ENCODE data around the gene FNBP1L. TPM values are rescaled to one million over a fixed set of nuclear protein-coding genes. Genes with fewer than 3 reads are reported as not detected.
A peak's percentile ranks its signal among the peaks of the same experiment; 100 is the strongest.

The FNBP1L gene
- total RNA-seq (10 to 100 TPM; 63.6 to 85.5 TPM), polyA plus RNA-seq (ENCODE audit: insufficient read length in 2 of 2) (100 to 1,000 TPM; 126 to 138 TPM)
- long read RNA-seq, donor 1, full-length matches to known transcripts, result 14 of 62 reads
- long read RNA-seq, donor 1, partial matches to known transcripts, result 48 of 62 reads
- long read RNA-seq, donor 1, other reads (novel, unspliced or antisense), result 0 of 62 reads
- long read RNA-seq, donor 2, full-length matches to known transcripts, result 4 of 39 reads
- long read RNA-seq, donor 2, partial matches to known transcripts, result 35 of 39 reads
- long read RNA-seq, donor 2, other reads (novel, unspliced or antisense), result 0 of 39 reads
- long read RNA-seq, donor 3, full-length matches to known transcripts, result 6 of 32 reads
- long read RNA-seq, donor 3, partial matches to known transcripts, result 26 of 32 reads
- long read RNA-seq, donor 3, other reads (novel, unspliced or antisense), result 0 of 32 reads
- long read RNA-seq, donor 4, full-length matches to known transcripts, result 5 of 25 reads
- long read RNA-seq, donor 4, partial matches to known transcripts, result 20 of 25 reads
- long read RNA-seq, donor 4, other reads (novel, unspliced or antisense), result 0 of 25 reads

GRCh38 chr1:93447481-93448291 is at the start of gene FNBP1L:
Gene FNBP1L (plus strand): TSS chr1:93448118. CDS start chr1:93448282, 164 bp downstream.
- WGBS (ENCODE audit: insufficient coverage), result under 1% methylated on average over 48 of the region's 52 CpGs
- H3K27ac ChIP-seq (ENCODE audit: low read depth, low read length), result peak within 1 kb of the TSS; percentile 89
- H3K36me3 ChIP-seq (ENCODE audit: control insufficient read depth, insufficient read depth, low read length), result no peaks in the 10 kb centered on the region
- H3K4me1 ChIP-seq (ENCODE audit: control insufficient read depth, insufficient read depth, low read length), result peaks cover 3% of the 10 kb centered on the region
- peak; percentile 59 to 96 (median 83) for DNase-seq (ENCODE audit: low read depth in 4 of 6, low spot score in 6 of 6)
- H3K4me3 ChIP-seq (ENCODE audit: low read depth, low read length), result peak within 1 kb of the TSS; percentile 91
- no peaks in the 10 kb centered on the region for H3K27me3 ChIP-seq (ENCODE audit: control insufficient read depth, insufficient read depth, low read length)
- H3K9me3 ChIP-seq (ENCODE audit: control insufficient read depth, insufficient read depth, low read length), result no peaks in the 10 kb centered on the region

GRCh38 chr1:93399781-93400180 is 48.1 kb upstream of the FNBP1L start:
- H3K4me1 ChIP-seq (ENCODE audit: control insufficient read depth, insufficient read depth, low read length), result no peaks in the 10 kb centered on the region
- no peak for DNase-seq (ENCODE audit: low read depth in 4 of 6, low spot score in 6 of 6)

DNA sequence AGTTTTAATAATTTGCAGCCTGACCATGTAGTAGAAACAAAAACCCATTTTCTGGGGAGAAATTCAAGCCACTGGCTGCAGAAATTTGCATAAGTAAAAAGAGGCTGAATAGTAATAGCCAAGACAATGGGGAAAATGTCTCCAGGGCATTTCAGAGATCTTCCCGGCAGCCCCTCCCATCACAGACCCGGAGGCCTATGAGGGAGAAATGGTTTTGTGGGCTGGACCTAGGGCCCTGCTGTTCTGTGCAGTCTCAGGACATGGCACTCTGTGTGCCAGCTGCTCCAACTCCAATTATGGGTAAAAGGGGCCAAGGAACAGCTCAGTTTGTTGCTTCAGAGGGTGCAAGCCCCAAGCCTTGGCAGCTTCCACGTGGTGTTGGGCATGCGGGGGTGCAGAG is 39.7 kb upstream of the FNBP1L start:
- Histone ChIP-seq H3K9me3 (ENCODE audit: control insufficient read depth, insufficient read depth, low read length) (no peaks in the 10 kb centered on the region), H3K27me3 (ENCODE audit: control insufficient read depth, insufficient read depth, low read length) (no peaks in the 10 kb centered on the region), H3K27ac (ENCODE audit: low read depth, low read length) (no peak overlapping the region), H3K4me1 (ENCODE audit: control insufficient read depth, insufficient read depth, low read length) (no peaks in the 10 kb centered on the region), H3K36me3 (ENCODE audit: control insufficient read depth, insufficient read depth, low read length) (no peaks in the 10 kb centered on the region), H3K4me3 (ENCODE audit: low read depth, low read length) (no peak overlapping the region)
- no peak for DNase-seq (ENCODE audit: low read depth in 4 of 6, low spot score in 6 of 6)
- 98% methylated on average over 4 of the region's 4 CpGs for WGBS (ENCODE audit: insufficient coverage)

More at GRCh38 chr1:93399781-93400180, 48.1 kb upstream of the FNBP1L start:
- no peak overlapping the region for H3K27ac ChIP-seq (ENCODE audit: low read depth, low read length)
- H3K4me3 ChIP-seq (ENCODE audit: low read depth, low read length), result no peak overlapping the region
- no peaks in the 10 kb centered on the region for H3K9me3 ChIP-seq (ENCODE audit: control insufficient read depth, insufficient read depth, low read length)
- H3K36me3 ChIP-seq (ENCODE audit: control insufficient read depth, insufficient read depth, low read length), result no peaks in the 10 kb centered on the region
- no peaks in the 10 kb centered on the region for H3K27me3 ChIP-seq (ENCODE audit: control insufficient read depth, insufficient read depth, low read length)

- DNase-seq (ENCODE audit: low read depth in 4 of 6, low spot score in 6 of 6), result no peak
- no peak overlapping the region for H3K4me3 ChIP-seq (ENCODE audit: low read depth, low read length)
- no peaks in the 10 kb centered on the region for H3K4me1 ChIP-seq (ENCODE audit: control insufficient read depth, insufficient read depth, low read length)
- no peaks in the 10 kb centered on the region for H3K9me3 ChIP-seq (ENCODE audit: control insufficient read depth, insufficient read depth, low read length)
- H3K27me3 ChIP-seq (ENCODE audit: control insufficient read depth, insufficient read depth, low read length), result no peaks in the 10 kb centered on the region
- 17% methylated on average over 2 of the region's 2 CpGs for WGBS (ENCODE audit: insufficient coverage)
- H3K36me3 ChIP-seq (ENCODE audit: control insufficient read depth, insufficient read depth, low read length), result no peaks in the 10 kb centered on the region
- H3K27ac ChIP-seq (ENCODE audit: low read depth, low read length), result no peak overlapping the region
Measured at GRCh38 chr1:93411000-93411399, 36.9 kb upstream of the FNBP1L start.

GRCh38 chr1:93414749-93415148 is 33.2 kb upstream of the FNBP1L start:
- H3K27me3 ChIP-seq (ENCODE audit: control insufficient read depth, insufficient read depth, low read length), result no peaks in the 10 kb centered on the region
- 67% methylated on average over 1 of the region's 3 CpGs for WGBS (ENCODE audit: insufficient coverage)
- H3K27ac ChIP-seq (ENCODE audit: low read depth, low read length), result no peak overlapping the region
- H3K36me3 ChIP-seq (ENCODE audit: control insufficient read depth, insufficient read depth, low read length), result no peaks in the 10 kb centered on the region
- H3K4me3 ChIP-seq (ENCODE audit: low read depth, low read length), result no peak overlapping the region
- H3K9me3 ChIP-seq (ENCODE audit: control insufficient read depth, insufficient read depth, low read length), result no peaks in the 10 kb centered on the region
- DNase-seq (ENCODE audit: low read depth in 4 of 6, low spot score in 6 of 6), result no peak
- no peaks in the 10 kb centered on the region for H3K4me1 ChIP-seq (ENCODE audit: control insufficient read depth, insufficient read depth, low read length)

DNA sequence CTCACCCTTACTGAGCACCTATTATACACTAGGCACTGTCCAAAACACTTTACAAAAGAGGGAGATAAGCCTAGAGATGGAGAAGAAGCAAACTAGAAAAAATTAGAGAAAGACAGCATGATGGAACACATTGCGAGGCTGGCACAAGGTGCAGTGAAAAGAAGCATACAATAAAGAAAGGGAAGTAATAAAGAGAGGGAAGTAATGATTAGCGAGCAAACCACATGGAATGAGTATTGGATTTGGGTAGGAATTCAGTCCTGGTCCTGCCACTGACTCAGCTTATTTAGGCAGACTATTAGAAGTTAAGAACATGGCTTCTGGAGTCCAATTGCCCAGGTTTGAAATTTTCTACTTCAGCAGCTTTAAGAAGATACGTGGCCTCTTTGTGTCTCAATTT is 32.6 kb upstream of the FNBP1L start:
- Histone ChIP-seq H3K4me3 (ENCODE audit: low read depth, low read length) (no peak overlapping the region), H3K27ac (ENCODE audit: low read depth, low read length) (no peak overlapping the region), H3K36me3 (ENCODE audit: control insufficient read depth, insufficient read depth, low read length) (no peaks in the 10 kb centered on the region), H3K27me3 (ENCODE audit: control insufficient read depth, insufficient read depth, low read length) (no peaks in the 10 kb centered on the region), H3K4me1 (ENCODE audit: control insufficient read depth, insufficient read depth, low read length) (no peaks in the 10 kb centered on the region), H3K9me3 (ENCODE audit: control insufficient read depth, insufficient read depth, low read length) (no peaks in the 10 kb centered on the region)
- WGBS (ENCODE audit: insufficient coverage), result 76% methylated on average over 2 of the region's 3 CpGs
- peak in 1 of 6 donors; percentile 11 for DNase-seq (ENCODE audit: low read depth in 4 of 6, low spot score in 6 of 6)

- H3K4me1 ChIP-seq (ENCODE audit: control insufficient read depth, insufficient read depth, low read length), result no peaks in the 10 kb centered on the region
Measured at GRCh38 chr1:93416183-93416582, 31.7 kb upstream of the FNBP1L start.

DNA sequence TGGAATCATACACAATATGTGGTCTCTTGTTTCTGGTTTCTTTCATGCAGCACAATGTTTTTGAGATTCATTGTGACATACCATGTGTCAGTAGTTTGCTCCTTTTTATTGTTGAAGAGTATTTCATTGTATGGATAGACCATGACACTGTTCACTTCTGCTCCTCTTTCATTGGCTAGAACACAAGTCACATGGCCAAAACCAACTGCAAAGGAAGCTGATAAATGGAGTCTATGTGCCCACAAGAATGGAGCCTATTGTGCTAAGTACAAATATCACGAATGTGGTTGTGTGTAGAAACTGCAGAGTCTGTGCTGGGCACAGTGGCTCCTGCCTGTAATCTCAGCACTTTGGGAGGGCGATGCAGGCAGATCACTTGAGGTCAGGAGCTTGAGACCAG is 28.6 kb upstream of the FNBP1L start:
- no peak overlapping the region for H3K27ac ChIP-seq (ENCODE audit: low read depth, low read length)
- H3K27me3 ChIP-seq (ENCODE audit: control insufficient read depth, insufficient read depth, low read length), result no peaks in the 10 kb centered on the region
- DNase-seq (ENCODE audit: low read depth in 4 of 6, low spot score in 6 of 6), result peak in 1 of 6 donors; percentile 15
- H3K4me3 ChIP-seq (ENCODE audit: low read depth, low read length), result no peak overlapping the region
- WGBS (ENCODE audit: insufficient coverage), result 60% methylated on average over 2 of the region's 2 CpGs
- no peaks in the 10 kb centered on the region for H3K4me1 ChIP-seq (ENCODE audit: control insufficient read depth, insufficient read depth, low read length)
- no peaks in the 10 kb centered on the region for H3K9me3 ChIP-seq (ENCODE audit: control insufficient read depth, insufficient read depth, low read length)
- H3K36me3 ChIP-seq (ENCODE audit: control insufficient read depth, insufficient read depth, low read length), result no peaks in the 10 kb centered on the region

More at GRCh38 chr1:93416183-93416582, 31.7 kb upstream of the FNBP1L start:
- WGBS (ENCODE audit: insufficient coverage), result 67% methylated on average over 1 of the region's 2 CpGs
- no peak overlapping the region for H3K4me3 ChIP-seq (ENCODE audit: low read depth, low read length)
- H3K36me3 ChIP-seq (ENCODE audit: control insufficient read depth, insufficient read depth, low read length), result no peaks in the 10 kb centered on the region
- DNase-seq (ENCODE audit: low read depth in 4 of 6, low spot score in 6 of 6), result no peak
- no peaks in the 10 kb centered on the region for H3K27me3 ChIP-seq (ENCODE audit: control insufficient read depth, insufficient read depth, low read length)
- no peak overlapping the region for H3K27ac ChIP-seq (ENCODE audit: low read depth, low read length)
- H3K9me3 ChIP-seq (ENCODE audit: control insufficient read depth, insufficient read depth, low read length), result no peaks in the 10 kb centered on the region

- Histone ChIP-seq H3K36me3 (ENCODE audit: control insufficient read depth, insufficient read depth, low read length) (no peaks in the 10 kb centered on the region), H3K9me3 (ENCODE audit: control insufficient read depth, insufficient read depth, low read length) (no peaks in the 10 kb centered on the region), H3K27ac (ENCODE audit: low read depth, low read length) (no peak overlapping the region), H3K4me3 (ENCODE audit: low read depth, low read length) (no peak overlapping the region), H3K4me1 (ENCODE audit: control insufficient read depth, insufficient read depth, low read length) (no peaks in the 10 kb centered on the region), H3K27me3 (ENCODE audit: control insufficient read depth, insufficient read depth, low read length) (no peaks in the 10 kb centered on the region)
- DNase-seq (ENCODE audit: low read depth in 4 of 6, low spot score in 6 of 6), result no peak
- no CpG with 5 or more reads among the region's 2 CpGs for whole genome bisulfite sequencing (ENCODE audit: insufficient coverage)
Measured at GRCh38 chr1:93420400-93420799, 27.5 kb upstream of the FNBP1L start.

All from spinal cord (tissue), 10 donors.